Measurements from ENCODE around the gene PLA2G6.

Gene PLA2G6

GRCh38 chr22:38075961-38076360 lies 105.7 kb downstream of the PLA2G6 start:
- in situ Hi-C loops (cut with MboI; ENCODE audit: low sequenced_read_pairs) = no loop called here

GRCh38 chr22:38075105-38075825 lies 106.4 kb downstream of the PLA2G6 start:
- in situ Hi-C loops (cut with MboI; ENCODE audit: low sequenced_read_pairs) = no loop called here

DNA sequence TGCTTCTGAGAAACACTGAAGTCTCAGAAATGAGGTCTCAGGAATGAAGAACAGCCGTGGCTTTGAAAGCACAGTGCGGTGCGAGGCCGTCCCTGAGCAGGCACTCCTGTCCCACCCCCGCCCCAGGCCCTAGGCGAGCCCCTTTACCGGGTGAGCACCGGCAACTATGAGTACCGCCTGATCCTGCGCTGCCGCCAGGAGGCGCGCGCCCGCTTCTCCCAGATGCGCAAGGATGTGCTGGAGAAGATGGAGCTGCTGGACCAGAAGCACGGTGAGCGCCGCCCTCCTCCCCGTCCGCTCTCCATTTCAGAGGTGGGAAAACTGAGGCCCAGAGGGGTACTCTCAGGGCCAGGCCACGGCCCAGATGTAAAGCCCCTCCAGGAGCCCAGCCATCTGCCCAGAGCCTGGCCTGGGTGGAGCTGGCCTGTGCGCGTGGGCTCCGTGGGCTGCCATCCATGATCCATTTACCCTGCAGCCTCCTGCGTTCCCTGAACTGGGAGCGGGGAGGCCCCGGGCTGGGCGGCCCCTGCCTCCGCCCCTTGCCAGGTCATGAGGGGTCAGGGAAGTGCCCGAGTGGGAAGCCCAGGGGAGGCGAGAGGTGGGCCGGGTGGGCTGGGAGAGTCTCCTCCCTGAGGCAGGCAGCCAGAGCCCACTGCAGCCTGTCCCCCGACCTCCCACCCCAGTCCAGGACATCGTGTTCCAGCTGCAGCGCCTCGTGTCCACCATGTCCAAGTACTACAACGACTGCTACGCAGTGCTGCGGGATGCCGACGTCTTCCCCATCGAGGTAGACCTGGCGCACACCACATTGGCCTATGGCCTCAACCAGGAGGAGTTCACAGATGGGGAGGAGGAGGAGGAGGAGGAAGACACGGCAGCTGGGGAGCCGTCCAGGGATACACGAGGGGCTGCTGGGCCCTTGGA lies 107.2 kb downstream of the PLA2G6 start:
- in situ Hi-C loops (cut with MboI; ENCODE audit: low sequenced_read_pairs) = no loop called here

DNA sequence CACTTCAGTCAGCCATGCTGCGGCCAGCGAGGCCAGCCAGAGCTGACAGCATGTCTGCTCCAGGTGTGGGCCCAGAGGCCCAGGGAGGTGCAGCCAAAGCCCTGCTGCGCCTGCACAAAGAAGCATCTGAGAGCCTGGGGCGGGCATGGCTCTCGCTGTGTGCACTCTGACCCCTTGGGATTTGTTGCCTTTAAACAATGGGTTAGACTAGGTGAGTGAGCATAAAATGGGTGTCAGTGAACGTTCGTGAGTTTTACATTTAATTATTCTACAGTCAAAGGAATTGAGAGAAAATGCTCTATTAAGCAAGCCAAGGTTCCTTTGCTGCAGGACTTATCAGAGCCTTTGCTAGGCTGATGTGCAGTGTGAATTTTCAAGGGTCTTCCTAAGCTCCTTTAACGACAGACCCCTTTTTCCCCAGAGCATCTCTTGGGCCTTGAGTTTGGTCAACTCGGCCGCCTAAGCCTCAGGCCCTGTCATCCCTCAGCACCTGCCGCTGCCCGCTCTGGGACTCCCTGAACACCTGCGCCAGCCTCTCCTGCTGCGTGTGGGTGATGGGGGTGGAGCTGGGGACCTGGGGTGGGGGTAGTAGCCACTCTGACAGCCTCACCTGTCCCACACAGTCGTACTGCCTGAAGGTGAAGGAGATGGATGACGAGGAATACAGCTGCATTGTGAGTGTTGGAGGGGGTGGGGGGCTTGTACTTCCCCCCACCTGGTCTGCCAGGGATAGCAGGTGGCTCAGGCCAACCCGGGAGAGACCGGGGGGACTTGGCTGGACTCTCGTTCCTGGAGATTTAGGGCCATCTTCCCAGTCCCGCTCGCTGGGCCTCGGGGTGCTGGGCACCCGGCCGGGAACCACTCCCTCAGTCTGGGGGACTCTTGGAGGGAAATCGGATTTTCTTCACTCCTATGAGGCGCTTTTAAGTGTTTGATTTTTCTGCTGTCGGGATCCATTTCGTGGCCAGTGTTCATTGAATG lies 108.2 kb downstream of the PLA2G6 start:
- in situ Hi-C loops (cut with MboI; ENCODE audit: low sequenced_read_pairs) = no loop called here

GRCh38 chr22:38072322-38073149 lies 109.1 kb downstream of the PLA2G6 start:
- in situ Hi-C loops (cut with MboI; ENCODE audit: low sequenced_read_pairs) = no loop called here

DNA sequence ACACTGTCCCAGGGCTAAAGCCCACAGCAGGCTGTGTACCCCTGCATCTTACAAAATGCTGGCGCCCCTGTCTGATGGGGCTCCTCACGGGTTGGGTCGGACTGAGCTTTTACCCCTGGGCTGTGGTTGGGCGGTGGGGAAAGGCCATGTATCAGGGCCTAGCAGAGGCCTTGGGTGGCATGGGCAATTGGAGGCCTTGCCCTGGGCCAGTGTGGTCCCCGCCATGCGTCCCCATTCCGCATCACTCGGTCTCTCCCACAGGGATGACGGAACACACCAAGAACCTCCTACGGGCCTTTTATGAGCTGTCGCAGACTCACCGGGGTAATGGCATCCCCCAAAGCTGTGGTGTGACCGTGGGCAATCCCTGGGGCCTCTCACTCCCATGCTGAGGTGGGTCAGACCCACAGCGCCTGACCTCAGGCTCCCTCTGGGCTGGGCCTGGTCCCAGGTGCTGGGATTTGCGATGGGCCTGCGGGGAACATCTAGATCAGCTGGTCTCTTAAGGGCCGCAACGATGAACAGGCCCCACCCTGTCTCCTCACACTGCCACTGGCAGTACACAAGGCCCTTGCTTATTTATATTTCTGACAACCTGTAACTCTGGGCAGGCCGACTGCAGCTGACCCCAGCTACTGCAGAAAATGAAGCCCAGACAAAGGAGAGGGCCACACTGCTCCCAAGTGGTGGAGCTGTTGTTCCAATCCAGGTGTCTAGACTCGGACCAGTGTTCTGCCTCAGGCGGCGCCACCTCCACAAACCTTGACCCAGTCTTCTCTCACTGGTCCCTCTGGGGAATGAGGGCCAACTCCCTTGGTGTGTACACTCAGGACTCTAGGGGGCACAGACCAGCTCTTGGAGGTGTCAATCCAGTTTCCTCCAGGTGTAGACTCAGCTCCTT lies 110.0 kb downstream of the PLA2G6 start:
- in situ Hi-C loops (cut with MboI; ENCODE audit: low sequenced_read_pairs) = no loop called here

GRCh38 chr22:38070250-38070921 lies 111.2 kb downstream of the PLA2G6 start:
- in situ Hi-C loops (cut with MboI; ENCODE audit: low sequenced_read_pairs) = no loop called here

DNA sequence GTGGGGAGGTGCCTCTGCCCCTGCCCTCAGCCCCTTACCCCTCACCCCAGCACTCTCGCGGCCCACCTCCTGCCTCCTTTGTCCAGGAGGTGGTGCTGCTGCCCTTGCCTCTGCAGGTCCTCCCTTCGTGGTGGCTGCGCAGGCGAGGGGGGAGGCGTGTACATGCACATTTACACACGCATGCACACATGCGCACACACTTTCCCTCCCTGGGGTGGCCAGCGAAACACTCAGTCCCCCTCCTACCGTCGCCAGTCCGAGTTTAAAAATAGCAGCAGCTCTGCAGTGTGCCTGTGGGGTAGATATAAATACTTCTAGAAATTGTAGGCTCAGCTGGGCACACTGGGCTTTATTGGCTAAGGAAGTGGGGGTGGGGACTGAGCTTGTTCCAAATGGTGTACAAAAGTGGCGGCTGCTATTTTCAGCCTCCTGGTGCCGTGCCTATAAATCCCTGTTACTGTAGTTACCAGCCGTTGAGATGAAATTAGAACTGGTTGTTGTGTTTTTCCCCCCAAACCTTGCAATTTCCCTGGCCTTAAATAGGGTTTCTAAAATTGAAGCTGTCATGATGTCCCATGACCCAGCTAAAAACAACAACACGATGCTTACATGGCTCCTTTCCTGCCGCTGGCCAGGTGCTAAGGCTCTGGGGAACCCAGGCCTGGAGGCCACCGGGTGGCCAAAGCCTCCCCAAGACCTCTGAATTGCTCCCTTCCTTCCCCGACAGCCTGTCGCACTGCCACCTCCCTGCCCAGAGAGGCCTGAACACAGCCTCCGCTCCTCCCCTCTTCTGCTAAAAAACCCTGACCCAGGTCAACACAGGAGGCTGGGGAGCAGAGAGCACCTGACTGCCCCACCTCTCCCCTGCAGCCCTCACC lies 112.0 kb downstream of the PLA2G6 start:
- in situ Hi-C loops (cut with MboI; ENCODE audit: low sequenced_read_pairs) = no loop called here

- in situ Hi-C loops (cut with MboI; ENCODE audit: low sequenced_read_pairs) = no loop called here
Observed at GRCh38 chr22:38068641-38069371, 112.8 kb downstream of the PLA2G6 start.

DNA sequence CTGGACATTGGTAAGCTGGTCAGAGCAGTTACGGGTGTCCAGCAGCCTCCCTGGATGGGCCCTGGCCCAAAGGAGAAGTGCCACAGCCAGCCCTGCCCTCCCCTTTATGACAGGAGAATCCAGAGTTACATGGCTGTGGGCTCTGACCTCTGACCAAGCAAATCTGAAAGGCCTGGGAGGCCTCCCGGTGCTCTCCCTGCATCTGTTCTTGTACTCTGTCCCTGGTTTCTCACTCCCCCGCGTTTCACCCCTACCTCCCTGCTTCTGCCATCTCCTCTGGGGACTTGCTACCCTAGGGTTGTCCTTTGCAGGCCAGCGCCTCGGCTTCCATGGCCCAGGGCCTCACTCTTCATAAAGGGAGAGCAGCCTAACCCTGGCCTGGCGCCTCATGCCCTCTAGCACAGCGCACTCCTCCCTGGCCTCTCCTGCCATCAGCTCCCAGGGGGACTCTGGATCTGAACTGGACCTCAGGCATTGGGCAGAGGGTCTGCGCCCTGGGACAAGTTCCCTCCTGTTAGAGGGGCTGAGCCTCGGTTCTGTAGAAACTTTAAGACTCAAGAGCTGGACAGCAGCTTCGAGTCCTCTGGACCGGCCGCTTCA lies 113.8 kb downstream of the PLA2G6 start:
- in situ Hi-C loops (cut with MboI; ENCODE audit: low sequenced_read_pairs) = no loop called here

DNA sequence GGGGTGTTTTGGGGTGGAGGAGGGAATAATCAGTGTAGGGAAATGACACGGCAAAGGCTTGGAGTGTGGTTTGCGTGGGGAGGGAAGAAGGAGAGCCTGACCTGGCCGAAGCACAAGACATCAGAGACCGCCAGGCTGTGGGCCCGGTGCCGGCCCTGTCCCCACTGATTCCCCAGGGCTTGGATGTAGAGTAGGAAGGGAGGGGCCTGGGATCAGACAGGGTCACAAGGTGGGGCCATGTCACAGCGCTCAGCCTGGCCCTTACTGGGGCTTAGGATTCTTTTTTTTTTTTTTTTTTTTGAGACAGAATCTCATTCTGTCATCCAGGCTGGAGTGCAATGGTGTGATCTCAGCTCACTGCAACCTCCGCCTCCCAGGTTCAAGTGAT lies 114.6 kb downstream of the PLA2G6 start:
- in situ Hi-C loops (cut with MboI; ENCODE audit: low sequenced_read_pairs) = no loop called here

- in situ Hi-C loops (cut with MboI; ENCODE audit: low sequenced_read_pairs) = no loop called here
Observed at GRCh38 chr22:38066381-38067027, 115.1 kb downstream of the PLA2G6 start.

DNA sequence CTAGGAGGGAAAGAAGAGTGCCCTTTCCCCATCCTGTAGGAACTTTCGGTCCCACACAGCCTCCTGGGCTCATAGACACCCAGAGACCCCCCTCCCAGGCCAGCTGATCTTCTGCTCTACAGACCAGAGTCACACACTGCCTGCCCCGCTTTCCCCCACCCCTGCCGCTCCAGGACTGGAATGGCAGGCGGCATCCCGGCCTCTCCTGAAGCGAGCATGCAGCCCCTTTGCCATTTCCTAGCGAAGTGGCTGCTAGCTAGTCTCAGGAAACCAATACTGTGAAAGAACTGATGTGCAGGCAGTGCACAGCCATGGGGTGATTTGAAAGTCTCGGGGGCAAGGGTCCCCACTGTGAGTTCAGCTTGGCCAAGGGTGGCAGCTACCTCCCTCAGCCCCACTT lies 116.1 kb downstream of the PLA2G6 start:
- in situ Hi-C loops (cut with MboI; ENCODE audit: low sequenced_read_pairs) = no loop called here

DNA sequence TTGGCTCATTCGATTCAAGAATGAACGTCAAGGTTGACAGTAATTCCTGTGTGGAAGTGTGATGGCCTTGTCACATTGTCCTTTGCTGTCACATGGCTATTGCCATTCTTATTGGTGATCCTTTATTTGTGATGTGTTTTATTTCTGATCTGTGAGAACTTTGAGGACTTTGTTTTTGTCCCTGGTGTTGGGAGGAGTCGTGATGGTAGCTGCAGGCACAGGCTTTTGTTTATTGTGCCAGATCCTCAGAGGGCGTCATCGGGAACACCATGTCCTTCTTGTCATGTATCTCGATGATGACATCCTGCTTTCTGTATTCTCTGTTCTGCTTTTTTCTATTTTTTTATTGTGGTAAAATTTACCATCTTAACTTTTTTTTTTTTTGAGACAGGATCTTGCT lies 118.8 kb downstream of the PLA2G6 start:
- in situ Hi-C loops (cut with MboI; ENCODE audit: low sequenced_read_pairs) = no loop called here
